ENCODE data around the gene IL19. TPM values are rescaled to one million over a fixed set of nuclear protein-coding genes. Genes with fewer than 3 reads are reported as not detected.

Gene IL19
- total RNA-seq, 1 experiment from 2014 or later: not detected

DNA sequence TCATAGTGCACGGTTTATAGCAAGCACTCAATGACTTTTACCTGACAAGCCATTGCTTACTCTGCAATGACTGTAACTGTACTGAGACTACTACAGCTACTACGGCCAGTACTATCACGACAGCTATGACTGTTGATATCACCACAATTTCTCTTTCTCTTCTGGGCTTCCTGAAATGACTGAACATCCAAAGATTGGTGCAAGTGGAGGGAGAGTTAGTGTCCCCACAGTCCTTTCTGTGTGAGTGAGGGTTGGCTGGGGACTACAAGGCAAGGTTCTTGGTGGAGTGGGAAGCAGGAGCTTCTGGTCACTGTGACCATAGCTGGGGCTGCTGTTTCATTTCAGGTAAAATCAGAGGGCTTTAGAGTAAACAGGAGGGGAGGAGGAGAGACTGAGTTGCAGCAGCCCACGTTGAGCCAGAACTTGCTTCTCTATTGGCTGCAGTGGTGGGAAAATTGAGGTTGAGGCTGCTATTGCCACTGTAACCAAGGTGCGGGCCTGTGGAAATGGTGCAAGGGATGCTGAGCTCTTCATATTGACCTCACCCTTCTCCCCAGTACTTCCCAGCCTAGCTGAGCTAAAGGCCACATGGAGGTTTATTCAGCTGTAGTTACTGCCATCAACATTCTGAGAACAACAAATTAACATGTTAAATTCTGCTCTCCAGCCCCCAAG, 15.8 kb downstream of the IL19 start:
- DNase-seq (ENCODE audit: low spot score) (no peak), ATAC-seq (no peak)
- Mint-ChIP-seq H3K27me3 (ENCODE audit: low read depth) (peaks cover 3% of the 10 kb centered on the region), H3K36me3 (no peaks in the 10 kb centered on the region), H3K9me3 (no peaks in the 10 kb centered on the region), H3K27ac (no peak overlapping the region), H3K4me1 (no peaks in the 10 kb centered on the region; the same call in 1 of the 2 replicates), H3K4me3 (no peak overlapping the region)
- ChIA-PET CTCF (interaction anchor here (0.8 to 1.5 kb wide), 3 partner anchors 23 to 126 kb away, joined by 3 read pairs; no protein-coding TSS in a partner anchor), POLR2A (no interaction called here)
- TF ChIP-seq, protein P1, sequence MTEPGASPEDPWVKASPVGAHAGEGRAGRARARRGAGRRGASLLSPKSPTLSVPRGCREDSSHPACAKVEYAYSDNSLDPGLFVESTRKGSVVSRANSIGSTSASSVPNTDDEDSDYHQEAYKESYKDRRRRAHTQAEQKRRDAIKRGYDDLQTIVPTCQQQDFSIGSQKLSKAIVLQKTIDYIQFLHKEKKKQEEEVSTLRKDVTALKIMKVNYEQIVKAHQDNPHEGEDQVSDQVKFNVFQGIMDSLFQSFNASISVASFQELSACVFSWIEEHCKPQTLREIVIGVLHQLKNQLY (CRISPR knock-in tag; IDR thresholded peaks at IDR 0.05): no peak
- TF ChIP-seq MXD4 (CRISPR knock-in tag; IDR thresholded peaks at IDR 0.05; ENCODE audit: borderline replicate concordance): no peak
- no peak for TF ChIP-seq NR3C1 (CRISPR knock-in tag; conservative IDR thresholded peaks at IDR 0.05; ENCODE audit: low read depth)
- TF ChIP-seq MYBL2 (CRISPR knock-in tag; IDR thresholded peaks at IDR 0.05): no peak
- TF ChIP-seq, protein P2, sequence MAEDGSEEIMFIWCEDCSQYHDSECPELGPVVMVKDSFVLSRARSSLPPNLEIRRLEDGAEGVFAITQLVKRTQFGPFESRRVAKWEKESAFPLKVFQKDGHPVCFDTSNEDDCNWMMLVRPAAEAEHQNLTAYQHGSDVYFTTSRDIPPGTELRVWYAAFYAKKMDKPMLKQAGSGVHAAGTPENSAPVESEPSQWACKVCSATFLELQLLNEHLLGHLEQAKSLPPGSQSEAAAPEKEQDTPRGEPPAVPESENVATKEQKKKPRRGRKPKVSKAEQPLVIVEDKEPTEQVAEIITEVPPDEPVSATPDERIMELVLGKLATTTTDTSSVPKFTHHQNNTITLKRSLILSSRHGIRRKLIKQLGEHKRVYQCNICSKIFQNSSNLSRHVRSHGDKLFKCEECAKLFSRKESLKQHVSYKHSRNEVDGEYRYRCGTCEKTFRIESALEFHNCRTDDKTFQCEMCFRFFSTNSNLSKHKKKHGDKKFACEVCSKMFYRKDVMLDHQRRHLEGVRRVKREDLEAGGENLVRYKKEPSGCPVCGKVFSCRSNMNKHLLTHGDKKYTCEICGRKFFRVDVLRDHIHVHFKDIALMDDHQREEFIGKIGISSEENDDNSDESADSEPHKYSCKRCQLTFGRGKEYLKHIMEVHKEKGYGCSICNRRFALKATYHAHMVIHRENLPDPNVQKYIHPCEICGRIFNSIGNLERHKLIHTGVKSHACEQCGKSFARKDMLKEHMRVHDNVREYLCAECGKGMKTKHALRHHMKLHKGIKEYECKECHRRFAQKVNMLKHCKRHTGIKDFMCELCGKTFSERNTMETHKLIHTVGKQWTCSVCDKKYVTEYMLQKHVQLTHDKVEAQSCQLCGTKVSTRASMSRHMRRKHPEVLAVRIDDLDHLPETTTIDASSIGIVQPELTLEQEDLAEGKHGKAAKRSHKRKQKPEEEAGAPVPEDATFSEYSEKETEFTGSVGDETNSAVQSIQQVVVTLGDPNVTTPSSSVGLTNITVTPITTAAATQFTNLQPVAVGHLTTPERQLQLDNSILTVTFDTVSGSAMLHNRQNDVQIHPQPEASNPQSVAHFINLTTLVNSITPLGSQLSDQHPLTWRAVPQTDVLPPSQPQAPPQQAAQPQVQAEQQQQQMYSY (CRISPR knock-in tag; IDR thresholded peaks at IDR 0.05): no peak
- TF ChIP-seq PRRX2 (CRISPR knock-in tag; IDR thresholded peaks at IDR 0.05): no peak
- no peak for TF ChIP-seq SMAD3 (CRISPR knock-in tag; IDR thresholded peaks at IDR 0.05; ENCODE audit: borderline replicate concordance)
- TF ChIP-seq, protein P3, sequence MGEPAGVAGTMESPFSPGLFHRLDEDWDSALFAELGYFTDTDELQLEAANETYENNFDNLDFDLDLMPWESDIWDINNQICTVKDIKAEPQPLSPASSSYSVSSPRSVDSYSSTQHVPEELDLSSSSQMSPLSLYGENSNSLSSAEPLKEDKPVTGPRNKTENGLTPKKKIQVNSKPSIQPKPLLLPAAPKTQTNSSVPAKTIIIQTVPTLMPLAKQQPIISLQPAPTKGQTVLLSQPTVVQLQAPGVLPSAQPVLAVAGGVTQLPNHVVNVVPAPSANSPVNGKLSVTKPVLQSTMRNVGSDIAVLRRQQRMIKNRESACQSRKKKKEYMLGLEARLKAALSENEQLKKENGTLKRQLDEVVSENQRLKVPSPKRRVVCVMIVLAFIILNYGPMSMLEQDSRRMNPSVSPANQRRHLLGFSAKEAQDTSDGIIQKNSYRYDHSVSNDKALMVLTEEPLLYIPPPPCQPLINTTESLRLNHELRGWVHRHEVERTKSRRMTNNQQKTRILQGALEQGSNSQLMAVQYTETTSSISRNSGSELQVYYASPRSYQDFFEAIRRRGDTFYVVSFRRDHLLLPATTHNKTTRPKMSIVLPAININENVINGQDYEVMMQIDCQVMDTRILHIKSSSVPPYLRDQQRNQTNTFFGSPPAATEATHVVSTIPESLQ (CRISPR knock-in tag; IDR thresholded peaks at IDR 0.05): no peak
- no peak for TF ChIP-seq ZNF219 (CRISPR knock-in tag; IDR thresholded peaks at IDR 0.05; ENCODE audit: borderline replicate concordance)
- TF ChIP-seq, protein P4, sequence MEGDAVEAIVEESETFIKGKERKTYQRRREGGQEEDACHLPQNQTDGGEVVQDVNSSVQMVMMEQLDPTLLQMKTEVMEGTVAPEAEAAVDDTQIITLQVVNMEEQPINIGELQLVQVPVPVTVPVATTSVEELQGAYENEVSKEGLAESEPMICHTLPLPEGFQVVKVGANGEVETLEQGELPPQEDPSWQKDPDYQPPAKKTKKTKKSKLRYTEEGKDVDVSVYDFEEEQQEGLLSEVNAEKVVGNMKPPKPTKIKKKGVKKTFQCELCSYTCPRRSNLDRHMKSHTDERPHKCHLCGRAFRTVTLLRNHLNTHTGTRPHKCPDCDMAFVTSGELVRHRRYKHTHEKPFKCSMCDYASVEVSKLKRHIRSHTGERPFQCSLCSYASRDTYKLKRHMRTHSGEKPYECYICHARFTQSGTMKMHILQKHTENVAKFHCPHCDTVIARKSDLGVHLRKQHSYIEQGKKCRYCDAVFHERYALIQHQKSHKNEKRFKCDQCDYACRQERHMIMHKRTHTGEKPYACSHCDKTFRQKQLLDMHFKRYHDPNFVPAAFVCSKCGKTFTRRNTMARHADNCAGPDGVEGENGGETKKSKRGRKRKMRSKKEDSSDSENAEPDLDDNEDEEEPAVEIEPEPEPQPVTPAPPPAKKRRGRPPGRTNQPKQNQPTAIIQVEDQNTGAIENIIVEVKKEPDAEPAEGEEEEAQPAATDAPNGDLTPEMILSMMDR (IDR thresholded peaks at IDR 0.05): no peak
- no peak for TF ChIP-seq ZNF423 (CRISPR knock-in tag; IDR thresholded peaks at IDR 0.05)
- no peak for TF ChIP-seq GTF2I (CRISPR knock-in tag; conservative IDR thresholded peaks at IDR 0.05)
- TF ChIP-seq, protein P5, sequence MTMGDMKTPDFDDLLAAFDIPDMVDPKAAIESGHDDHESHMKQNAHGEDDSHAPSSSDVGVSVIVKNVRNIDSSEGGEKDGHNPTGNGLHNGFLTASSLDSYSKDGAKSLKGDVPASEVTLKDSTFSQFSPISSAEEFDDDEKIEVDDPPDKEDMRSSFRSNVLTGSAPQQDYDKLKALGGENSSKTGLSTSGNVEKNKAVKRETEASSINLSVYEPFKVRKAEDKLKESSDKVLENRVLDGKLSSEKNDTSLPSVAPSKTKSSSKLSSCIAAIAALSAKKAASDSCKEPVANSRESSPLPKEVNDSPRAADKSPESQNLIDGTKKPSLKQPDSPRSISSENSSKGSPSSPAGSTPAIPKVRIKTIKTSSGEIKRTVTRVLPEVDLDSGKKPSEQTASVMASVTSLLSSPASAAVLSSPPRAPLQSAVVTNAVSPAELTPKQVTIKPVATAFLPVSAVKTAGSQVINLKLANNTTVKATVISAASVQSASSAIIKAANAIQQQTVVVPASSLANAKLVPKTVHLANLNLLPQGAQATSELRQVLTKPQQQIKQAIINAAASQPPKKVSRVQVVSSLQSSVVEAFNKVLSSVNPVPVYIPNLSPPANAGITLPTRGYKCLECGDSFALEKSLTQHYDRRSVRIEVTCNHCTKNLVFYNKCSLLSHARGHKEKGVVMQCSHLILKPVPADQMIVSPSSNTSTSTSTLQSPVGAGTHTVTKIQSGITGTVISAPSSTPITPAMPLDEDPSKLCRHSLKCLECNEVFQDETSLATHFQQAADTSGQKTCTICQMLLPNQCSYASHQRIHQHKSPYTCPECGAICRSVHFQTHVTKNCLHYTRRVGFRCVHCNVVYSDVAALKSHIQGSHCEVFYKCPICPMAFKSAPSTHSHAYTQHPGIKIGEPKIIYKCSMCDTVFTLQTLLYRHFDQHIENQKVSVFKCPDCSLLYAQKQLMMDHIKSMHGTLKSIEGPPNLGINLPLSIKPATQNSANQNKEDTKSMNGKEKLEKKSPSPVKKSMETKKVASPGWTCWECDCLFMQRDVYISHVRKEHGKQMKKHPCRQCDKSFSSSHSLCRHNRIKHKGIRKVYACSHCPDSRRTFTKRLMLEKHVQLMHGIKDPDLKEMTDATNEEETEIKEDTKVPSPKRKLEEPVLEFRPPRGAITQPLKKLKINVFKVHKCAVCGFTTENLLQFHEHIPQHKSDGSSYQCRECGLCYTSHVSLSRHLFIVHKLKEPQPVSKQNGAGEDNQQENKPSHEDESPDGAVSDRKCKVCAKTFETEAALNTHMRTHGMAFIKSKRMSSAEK (CRISPR knock-in tag; IDR thresholded peaks at IDR 0.05; ENCODE audit: borderline replicate concordance): no peak
- no peak for TF ChIP-seq ZNF416 (CRISPR knock-in tag; IDR thresholded peaks at IDR 0.05)
- no peak for TF ChIP-seq SOX15 (CRISPR knock-in tag; IDR thresholded peaks at IDR 0.05)
- TF ChIP-seq, protein P6, sequence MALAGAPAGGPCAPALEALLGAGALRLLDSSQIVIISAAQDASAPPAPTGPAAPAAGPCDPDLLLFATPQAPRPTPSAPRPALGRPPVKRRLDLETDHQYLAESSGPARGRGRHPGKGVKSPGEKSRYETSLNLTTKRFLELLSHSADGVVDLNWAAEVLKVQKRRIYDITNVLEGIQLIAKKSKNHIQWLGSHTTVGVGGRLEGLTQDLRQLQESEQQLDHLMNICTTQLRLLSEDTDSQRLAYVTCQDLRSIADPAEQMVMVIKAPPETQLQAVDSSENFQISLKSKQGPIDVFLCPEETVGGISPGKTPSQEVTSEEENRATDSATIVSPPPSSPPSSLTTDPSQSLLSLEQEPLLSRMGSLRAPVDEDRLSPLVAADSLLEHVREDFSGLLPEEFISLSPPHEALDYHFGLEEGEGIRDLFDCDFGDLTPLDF (CRISPR knock-in tag; IDR thresholded peaks at IDR 0.05): no peak

All from WTC11 (cell line).